ENCODE data around the gene KRT15.

DNA sequence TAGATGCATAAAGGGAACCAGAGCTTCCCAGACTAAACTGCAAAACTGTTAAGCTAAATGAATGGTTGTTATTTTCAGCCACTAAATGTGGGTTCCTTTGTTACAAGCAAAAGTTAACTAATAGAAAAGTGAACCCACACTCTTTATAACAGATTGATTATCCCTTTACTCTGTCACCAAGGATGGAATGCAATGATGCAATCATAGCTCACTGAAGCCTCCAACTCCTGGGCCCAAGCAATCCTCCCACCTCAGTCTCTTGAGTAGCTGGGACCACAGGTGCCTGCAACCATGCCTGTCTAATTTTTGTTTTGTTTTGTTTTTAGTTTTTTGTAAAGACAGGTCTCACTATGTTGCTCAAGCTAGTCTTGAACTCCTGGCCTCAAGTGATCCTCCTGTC, 46.6 kb upstream of the KRT15 start:
- TF ChIP-seq CTCF (IDR thresholded peaks at IDR 0.05; ENCODE audit: low read length) (no peak), EZH2 (IDR thresholded peaks at IDR 0.05; ENCODE audit: borderline replicate concordance, low read length) (no peak)

Measured in OCI-LY1 (cell line).